ENCODE results near the gene NLRP14. TPM values are rescaled to one million over a fixed set of nuclear protein-coding genes. Genes with fewer than 3 reads are reported as not detected.
A peak's percentile ranks its signal among the peaks of the same experiment; 100 is the strongest.

NLRP14 gene
- total and polyA plus RNA-seq, 2 of the 8 experiments (the other 6 are each of a cell fraction or from before 2014, with no cell fraction given), result 0.05 TPM; not detected in 1

DNA sequence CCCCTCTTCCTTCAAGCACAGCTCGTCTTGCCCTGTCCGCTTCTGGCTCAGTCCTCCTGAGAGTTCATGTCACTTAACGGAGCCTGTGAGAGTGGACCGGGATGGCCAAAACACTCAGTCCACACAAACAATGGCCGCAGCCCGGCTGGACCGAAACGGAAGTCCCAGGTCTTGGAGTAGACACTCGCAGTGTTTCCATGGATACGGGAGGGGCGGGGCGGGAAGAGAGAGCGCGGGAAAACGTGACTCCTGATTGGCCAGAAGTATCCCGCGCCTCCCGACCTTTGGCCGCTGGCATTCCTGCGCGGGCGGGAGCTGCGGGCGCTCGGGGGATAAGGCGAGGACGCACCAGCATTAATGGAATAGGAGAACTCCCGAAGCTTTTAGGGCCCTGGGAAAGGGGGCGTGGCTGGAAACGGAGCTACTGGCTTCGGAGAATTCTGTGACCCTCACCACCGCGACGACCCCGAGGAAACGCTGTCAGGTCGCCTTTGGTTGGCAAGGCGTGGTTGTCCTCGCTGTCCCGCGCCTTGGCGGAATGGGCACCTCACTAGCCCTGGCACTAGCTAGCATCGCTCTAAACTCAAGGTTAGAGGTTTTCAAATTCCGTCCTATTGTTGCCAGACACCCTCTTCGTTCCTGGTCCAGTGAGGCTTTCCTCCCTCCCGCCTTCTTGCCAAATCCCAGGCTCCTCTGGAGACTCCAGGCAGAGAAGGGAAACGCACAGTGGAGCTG is at the start of gene NLRP14, which contains the start of gene ZNF214 (continued):
- TF ChIP-seq MAFK (IDR thresholded peaks at IDR 0.05; ENCODE audit: low read depth, low read length) (no peak), CBX8 (IDR thresholded peaks at IDR 0.05; ENCODE audit: borderline replicate concordance, low read depth, low read length) (no peak), ASH2L (IDR thresholded peaks at IDR 0.05; ENCODE audit: low read length) (peak; percentile 78), NRF1 (IDR thresholded peaks at IDR 0.05; ENCODE audit: low read depth, low read length) (peak; percentile 23; the same call in 1 of the 2 replicates), BCL11A (IDR thresholded peaks at IDR 0.05; ENCODE audit: low read depth in 2 of 2, low read length in 2 of 2) (no peak), SIN3A (conservative IDR thresholded peaks at IDR 0.05 in 1 of 2, IDR thresholded peaks at IDR 0.05 in 1 of 2; ENCODE audit: low read depth in 1 of 2, low read length in 2 of 2) (peak; percentile 80 to 93; a peak in 3 of 4 replicates), EZH2 (IDR thresholded peaks at IDR 0.05; ENCODE audit: low read depth, low read length, severe bottlenecking) (no peak), RFX5 (IDR thresholded peaks at IDR 0.05; ENCODE audit: borderline replicate concordance, low read depth, low read length) (no peak), CTBP2 (IDR thresholded peaks at IDR 0.05; ENCODE audit: borderline replicate concordance, insufficient read depth, insufficient read length, low read length) (no peak), FOSL1 (IDR thresholded peaks at IDR 0.05; ENCODE audit: insufficient read depth, low read depth, low read length) (peak; percentile 71; the same call in 1 of the 2 replicates), CREB1 (IDR thresholded peaks at IDR 0.05) (peak; percentile 73; the same call in 1 of the 2 replicates), POLR2A (IDR thresholded peaks at IDR 0.05; ENCODE audit: control extremely low read depth in 1 of 2, low read depth in 2 of 2, low read length in 2 of 2) (peak; percentile 6 to 37; a peak in 1 of 3 replicates), EP300 (IDR thresholded peaks at IDR 0.05; ENCODE audit: borderline replicate concordance in 1 of 2, low read depth in 2 of 2, low read length in 2 of 2) (no peak), GABPA (IDR thresholded peaks at IDR 0.05; ENCODE audit: borderline replicate concordance, insufficient read depth, low read length) (no peak), SP4 (IDR thresholded peaks at IDR 0.05; ENCODE audit: low read length) (no peak), GTF2F1 (IDR thresholded peaks at IDR 0.05; ENCODE audit: borderline replicate concordance, low read depth, low read length) (no peak), RAD21 (IDR thresholded peaks at IDR 0.05 in 1 of 2, conservative IDR thresholded peaks at IDR 0.05 in 1 of 2; ENCODE audit: low read depth in 2 of 2, low read length in 2 of 2) (no peak), POLR2AphosphoS5 (IDR thresholded peaks at IDR 0.05; ENCODE audit: low read depth, low read length) (no peak; the same call in 1 of the 2 replicates)
- TF ChIP-seq, protein P1, sequence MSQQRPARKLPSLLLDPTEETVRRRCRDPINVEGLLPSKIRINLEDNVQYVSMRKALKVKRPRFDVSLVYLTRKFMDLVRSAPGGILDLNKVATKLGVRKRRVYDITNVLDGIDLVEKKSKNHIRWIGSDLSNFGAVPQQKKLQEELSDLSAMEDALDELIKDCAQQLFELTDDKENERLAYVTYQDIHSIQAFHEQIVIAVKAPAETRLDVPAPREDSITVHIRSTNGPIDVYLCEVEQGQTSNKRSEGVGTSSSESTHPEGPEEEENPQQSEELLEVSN (IDR thresholded peaks at IDR 0.05), result peak; percentile 98
- TF ChIP-seq, protein P2, sequence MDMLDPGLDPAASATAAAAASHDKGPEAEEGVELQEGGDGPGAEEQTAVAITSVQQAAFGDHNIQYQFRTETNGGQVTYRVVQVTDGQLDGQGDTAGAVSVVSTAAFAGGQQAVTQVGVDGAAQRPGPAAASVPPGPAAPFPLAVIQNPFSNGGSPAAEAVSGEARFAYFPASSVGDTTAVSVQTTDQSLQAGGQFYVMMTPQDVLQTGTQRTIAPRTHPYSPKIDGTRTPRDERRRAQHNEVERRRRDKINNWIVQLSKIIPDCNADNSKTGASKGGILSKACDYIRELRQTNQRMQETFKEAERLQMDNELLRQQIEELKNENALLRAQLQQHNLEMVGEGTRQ (IDR thresholded peaks at IDR 0.05; ENCODE audit: low read length), result no peak
- TF ChIP-seq, protein P3, sequence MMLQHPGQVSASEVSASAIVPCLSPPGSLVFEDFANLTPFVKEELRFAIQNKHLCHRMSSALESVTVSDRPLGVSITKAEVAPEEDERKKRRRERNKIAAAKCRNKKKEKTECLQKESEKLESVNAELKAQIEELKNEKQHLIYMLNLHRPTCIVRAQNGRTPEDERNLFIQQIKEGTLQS (IDR thresholded peaks at IDR 0.05; ENCODE audit: insufficient read depth, low read depth, low read length), result no peak
